ENCODE results near the gene MYH9.
"Not testable (repeated sequence)": the region's sequence is repeated elsewhere in the genome, so short reads cannot be mapped to it uniquely, and the experiment has no call there.

The MYH9 gene

DNA sequence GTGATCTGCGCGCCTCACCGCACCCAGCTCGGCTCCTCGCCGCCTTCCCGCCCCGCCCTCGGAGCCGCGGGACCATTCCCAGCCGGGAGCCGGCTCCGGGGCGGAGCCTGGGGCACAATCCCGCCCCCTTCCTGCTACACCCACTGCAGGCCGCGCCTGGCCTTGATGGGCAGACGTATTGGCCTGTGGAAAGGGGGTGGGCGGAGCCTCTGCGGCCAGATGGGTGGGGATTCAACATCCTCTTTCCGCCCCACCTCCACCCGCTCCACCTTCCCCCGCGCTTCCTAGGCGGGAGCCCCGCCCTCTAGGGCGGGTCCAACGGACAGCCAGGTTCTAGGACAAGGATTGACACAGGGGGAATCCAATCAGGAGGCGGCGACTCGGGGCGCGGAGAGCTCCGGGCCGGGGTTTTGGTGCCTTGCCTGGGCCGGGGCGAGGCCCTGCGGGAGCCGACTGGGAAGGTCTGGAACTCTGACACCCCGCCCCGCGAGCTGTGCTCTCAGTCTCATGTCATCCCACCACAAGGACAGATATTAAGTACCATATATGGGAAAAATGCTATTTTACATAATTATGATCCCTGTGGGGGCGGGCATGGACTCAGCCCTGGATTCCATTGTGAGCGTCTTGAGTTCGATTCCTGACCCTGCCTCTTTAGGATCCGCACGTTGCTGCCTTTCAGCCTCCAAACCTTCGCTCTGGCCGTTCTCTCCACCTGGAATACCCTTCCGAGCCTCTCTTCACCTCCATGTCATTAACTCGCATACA lies at the start of gene MYH9:
MYH9 (minus strand) TSS at position 9 of the 768 bp plus-strand sequence. CDS start 38,731 bp downstream, outside the sequence.
- DNase-seq (ENCODE audit: low spot score) = peak; percentile 100
- Mint-ChIP-seq H3K27me3 (ENCODE audit: low read depth) (no peaks in the 10 kb centered on the region), H3K4me1 (ENCODE audit: low read depth) (peaks cover 29% of the 10 kb centered on the region), H3K36me3 (ENCODE audit: low read depth) (peaks cover 36% of the 10 kb centered on the region), H3K27ac (peak within 1 kb of the TSS; percentile 97), H3K9me3 (no peaks in the 10 kb centered on the region), H3K4me3 (peak within 1 kb of the TSS; percentile 94)

DNA sequence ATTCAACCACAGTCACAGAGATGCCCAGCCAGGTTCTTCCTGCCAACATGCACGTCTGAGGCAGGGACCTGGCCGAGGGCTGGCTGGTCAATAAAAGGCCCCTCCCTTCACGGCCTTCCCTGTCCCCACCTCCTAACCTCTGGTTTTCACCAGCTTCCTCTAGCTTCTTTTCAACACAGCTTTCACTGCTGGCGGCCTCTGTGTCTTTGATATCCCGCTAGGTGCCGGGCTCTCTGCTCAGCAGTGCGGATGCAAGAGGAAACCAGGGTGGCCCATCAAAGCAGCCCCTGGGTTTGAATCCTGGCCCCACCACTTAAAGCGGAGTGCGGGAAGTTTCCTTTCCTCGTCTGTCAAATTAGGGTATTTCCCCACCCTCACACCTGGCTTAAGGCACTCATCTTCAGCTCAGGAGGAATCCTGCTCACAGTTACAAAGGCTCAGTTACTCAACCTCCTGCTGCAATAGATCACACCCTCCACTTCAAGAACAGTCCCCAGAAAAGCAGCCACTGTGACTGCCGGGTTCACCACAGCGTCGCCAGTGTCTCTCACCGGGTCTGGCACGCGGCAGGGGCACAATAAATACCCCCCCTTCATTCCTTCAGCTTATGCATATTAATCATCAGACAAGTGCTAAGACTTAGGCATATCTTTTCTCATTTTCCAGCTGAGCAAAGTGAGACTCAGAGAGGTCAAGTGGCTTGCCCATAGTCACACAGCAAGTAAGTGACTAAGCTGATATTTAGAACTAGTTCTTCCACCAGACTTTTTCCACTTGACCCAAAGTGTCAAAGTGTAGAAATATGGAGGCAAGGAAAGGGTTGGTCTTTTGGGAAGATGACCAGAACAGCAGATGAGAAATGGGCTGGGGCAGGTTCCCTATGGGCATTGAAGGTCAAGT lies 48.0 kb upstream of the MYH9 start:
- no peaks in the 10 kb centered on the region for H3K36me3 Mint-ChIP-seq (ENCODE audit: low read depth)
- no peaks in the 10 kb centered on the region for H3K9me3 Mint-ChIP-seq
- H3K27me3 Mint-ChIP-seq (ENCODE audit: low read depth) = no peaks in the 10 kb centered on the region
- peak overlapping the region; percentile 67 for H3K27ac Mint-ChIP-seq
- DNase-seq (ENCODE audit: low spot score) = peak; percentile 31
- peak overlapping the region; percentile 52 for H3K4me3 Mint-ChIP-seq
- H3K4me1 Mint-ChIP-seq (ENCODE audit: low read depth) = peaks cover 30% of the 10 kb centered on the region

DNA sequence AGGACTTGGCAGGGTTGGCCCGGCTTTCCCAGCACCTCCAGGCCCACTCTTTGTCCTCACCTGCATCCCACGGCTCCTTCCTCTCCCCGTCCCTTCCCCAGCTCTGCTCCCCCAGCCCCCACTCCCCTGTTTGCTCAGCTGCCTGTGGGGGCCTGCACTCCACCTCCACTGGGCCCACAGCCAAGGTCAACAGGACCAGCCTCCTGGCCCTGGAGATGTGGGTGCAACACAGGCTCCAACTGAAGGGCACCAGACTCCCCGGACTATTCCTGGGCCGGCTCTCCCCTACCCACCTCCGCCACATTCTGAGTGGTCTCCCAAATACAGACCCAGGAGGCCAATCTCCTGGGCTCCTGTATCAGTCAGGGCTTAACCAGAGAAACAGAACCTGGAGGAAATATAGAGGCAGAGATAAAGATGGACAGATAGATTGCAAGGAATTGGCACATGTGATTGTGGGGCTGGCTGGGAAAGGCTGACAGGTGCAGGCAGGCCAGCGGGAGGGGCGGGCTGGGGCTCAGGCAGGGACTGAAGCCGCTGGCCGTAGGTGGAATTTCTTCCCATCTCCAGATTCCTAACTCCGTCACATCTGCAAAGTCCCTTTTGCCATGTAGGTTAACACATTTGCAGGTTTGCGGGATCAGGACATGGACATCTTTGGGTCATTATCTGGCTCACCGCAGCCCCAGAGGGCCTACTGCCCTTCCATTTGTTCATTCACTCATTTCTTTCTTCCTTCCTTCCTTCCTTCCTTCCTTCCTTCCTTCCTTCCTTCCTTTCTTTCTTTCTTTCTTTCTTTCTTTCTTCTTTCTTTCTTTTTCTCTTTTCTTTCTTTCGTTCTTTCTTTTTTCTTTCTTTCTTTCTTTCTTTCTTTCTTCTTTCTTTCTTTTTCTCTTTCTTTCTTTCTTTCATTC lies 45.8 kb upstream of the MYH9 start:
- H3K27ac Mint-ChIP-seq = no peak overlapping the region
- H3K4me3 Mint-ChIP-seq = no peak overlapping the region
- peaks cover 20% of the 10 kb centered on the region for H3K4me1 Mint-ChIP-seq (ENCODE audit: low read depth)
- no peak for DNase-seq (ENCODE audit: low spot score)
- H3K36me3 Mint-ChIP-seq (ENCODE audit: low read depth) = no peaks in the 10 kb centered on the region
- H3K9me3 Mint-ChIP-seq = no peaks in the 10 kb centered on the region
- no peaks in the 10 kb centered on the region for H3K27me3 Mint-ChIP-seq (ENCODE audit: low read depth)

DNA sequence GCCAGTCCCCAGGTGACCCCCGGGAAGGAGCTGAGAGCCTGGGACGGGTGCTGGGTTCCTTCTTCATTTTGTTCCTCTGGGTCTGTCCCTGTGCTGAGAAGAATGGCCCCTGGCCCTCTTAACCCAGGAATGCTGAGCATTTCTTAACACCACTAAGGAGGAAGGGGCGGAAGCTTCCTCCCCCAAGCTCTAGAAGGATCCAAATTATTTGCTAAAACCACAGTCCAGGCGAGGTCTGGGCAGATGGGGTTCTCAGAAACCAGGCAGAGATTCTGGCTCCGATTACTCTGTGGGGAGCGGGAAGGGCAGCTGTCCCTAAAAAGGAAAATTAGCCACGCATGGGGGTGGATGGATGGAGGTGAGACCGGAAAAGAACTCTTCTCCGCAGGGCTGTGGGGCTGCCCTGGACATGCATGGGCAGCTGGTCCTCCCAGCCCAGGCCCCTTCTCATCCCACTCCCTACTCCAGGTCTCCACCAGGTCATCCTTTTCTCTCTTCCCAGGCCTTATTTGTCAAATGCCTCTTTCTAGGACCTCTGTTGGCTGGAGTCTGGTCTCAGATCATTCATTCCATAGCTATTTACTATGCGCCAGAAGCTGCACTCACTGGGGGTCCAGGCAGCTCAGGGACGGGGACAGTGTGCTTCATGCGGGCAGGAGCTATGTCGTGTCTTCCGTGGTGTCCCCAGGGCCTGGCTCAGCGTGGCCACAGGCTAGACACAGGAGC lies 45.0 kb upstream of the MYH9 start:
- no peaks in the 10 kb centered on the region for H3K36me3 Mint-ChIP-seq (ENCODE audit: low read depth)
- no peak for DNase-seq (ENCODE audit: low spot score)

DNA sequence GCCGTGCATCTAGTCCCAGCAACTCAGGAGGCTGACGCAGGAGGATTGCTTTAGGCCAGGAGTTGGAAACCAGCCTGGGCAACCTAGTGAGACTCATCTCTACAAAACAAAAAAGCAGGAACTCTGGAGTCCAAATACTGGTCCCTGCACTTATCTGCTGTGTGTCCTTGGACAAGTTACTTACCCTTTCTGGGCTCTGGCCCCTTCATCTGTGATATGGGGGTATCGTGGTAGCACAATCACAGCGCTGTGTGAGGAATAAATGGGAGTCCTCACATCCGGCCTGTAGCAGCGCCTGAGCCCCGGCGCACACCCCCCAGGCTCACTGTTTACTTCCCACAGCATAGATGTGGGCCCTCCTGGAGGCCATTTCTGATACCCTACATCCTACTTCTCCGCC lies 44.2 kb upstream of the MYH9 start:
- DNase-seq (ENCODE audit: low spot score) = no peak
- H3K27ac Mint-ChIP-seq = no peak overlapping the region
- no peaks in the 10 kb centered on the region for H3K9me3 Mint-ChIP-seq
- no peaks in the 10 kb centered on the region for H3K36me3 Mint-ChIP-seq (ENCODE audit: low read depth)
- H3K4me3 Mint-ChIP-seq = no peak overlapping the region
- no peaks in the 10 kb centered on the region for H3K27me3 Mint-ChIP-seq (ENCODE audit: low read depth)
- H3K4me1 Mint-ChIP-seq (ENCODE audit: low read depth) = peaks cover 23% of the 10 kb centered on the region

More for the DNA sequence above, 45.0 kb upstream of the MYH9 start:
- H3K27ac Mint-ChIP-seq = no peak overlapping the region
- H3K4me1 Mint-ChIP-seq (ENCODE audit: low read depth) = peaks cover 20% of the 10 kb centered on the region
- H3K4me3 Mint-ChIP-seq = no peak overlapping the region
- H3K9me3 Mint-ChIP-seq = no peaks in the 10 kb centered on the region
- H3K27me3 Mint-ChIP-seq (ENCODE audit: low read depth) = no peaks in the 10 kb centered on the region

DNA sequence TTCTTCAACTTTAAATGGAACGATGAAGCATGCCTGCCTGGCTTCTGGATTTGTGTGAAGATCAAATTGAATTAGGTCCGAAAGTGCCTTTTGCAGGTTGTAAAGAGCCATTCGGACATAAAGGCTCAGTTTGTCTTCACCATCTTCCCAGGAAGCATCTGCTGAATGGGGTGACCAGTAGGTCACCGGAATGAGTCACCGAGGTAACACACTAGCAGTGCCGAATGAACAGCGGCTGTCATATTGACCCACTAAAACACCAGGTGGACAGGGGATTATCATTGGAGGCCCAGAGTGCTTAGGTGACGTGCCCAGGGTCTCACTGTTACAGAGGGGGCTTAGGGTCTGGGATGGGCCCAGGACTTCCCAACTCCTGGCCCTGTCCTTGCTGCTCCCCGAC lies 43.1 kb upstream of the MYH9 start:
- DNase-seq (ENCODE audit: low spot score) = no peak

DNA sequence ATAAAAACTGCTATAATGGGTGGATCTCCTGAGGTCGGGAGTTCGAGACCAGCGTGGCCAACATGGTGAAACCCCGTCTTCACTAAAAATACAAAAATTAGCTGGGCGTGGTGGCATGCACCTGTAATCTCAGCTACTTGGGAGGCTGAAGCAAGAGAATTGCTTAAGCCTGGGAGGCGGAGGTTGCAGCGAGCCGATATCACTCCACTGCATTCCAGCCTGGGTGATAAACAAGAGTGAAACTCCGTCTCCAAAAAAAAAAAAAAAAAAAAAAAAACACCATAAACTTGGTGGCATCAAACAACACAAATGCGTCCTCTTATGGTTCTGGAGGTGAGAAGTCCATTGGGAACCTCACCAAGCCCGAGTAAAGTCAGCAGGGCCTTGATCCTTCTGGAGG lies 40.2 kb upstream of the MYH9 start:
- not testable (repeated sequence) for H3K9me3 Mint-ChIP-seq, H3K27ac Mint-ChIP-seq

More for the DNA sequence above, 43.1 kb upstream of the MYH9 start:
- no peaks in the 10 kb centered on the region for H3K36me3 Mint-ChIP-seq (ENCODE audit: low read depth)
- H3K27ac Mint-ChIP-seq = no peak overlapping the region
- peaks cover 16% of the 10 kb centered on the region for H3K4me1 Mint-ChIP-seq (ENCODE audit: low read depth)
- H3K4me3 Mint-ChIP-seq = no peak overlapping the region
- H3K9me3 Mint-ChIP-seq = no peaks in the 10 kb centered on the region
- no peaks in the 10 kb centered on the region for H3K27me3 Mint-ChIP-seq (ENCODE audit: low read depth)

DNA sequence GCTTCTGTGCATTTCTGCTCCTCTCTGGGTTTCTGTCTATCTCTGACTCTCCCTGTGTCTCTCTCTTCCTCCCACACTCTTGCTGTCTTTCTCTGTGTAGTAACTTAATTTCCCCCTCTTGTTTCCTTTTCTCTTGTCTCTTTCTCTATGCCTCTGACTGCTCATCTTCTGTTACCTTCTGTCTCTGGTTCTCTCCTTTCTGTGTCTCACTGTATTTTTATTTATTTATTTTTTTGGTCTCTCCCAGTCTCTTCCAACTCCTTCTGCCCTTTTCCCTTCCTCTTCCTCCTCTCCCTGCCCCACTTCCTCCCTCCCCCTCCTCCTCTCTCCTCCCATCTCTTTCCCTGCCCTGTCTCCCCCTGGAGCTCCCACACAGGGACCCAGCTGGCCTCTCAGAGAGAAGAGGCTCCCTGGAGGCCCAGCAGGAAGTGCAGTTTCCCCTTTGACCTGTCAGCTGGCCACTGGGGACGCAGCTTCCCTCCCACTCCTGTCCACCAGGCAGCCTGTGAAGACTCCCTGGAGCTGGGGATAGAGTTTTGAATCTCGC lies 38.3 kb upstream of the MYH9 start:
- Mint-ChIP-seq H3K9me3 (no peaks in the 10 kb centered on the region), H3K4me3 (no peak overlapping the region), H3K27ac (peak overlapping the region; percentile 72), H3K36me3 (ENCODE audit: low read depth) (no peaks in the 10 kb centered on the region), H3K4me1 (ENCODE audit: low read depth) (peaks cover 20% of the 10 kb centered on the region), H3K27me3 (ENCODE audit: low read depth) (no peaks in the 10 kb centered on the region)
- DNase-seq (ENCODE audit: low spot score) = no peak

More for the DNA sequence above, 40.2 kb upstream of the MYH9 start:
- DNase-seq (ENCODE audit: low spot score); H3K4me3 Mint-ChIP-seq; H3K27me3 Mint-ChIP-seq (ENCODE audit: low read depth); H3K36me3 Mint-ChIP-seq (ENCODE audit: low read depth): not testable (repeated sequence)
- H3K4me1 Mint-ChIP-seq (ENCODE audit: low read depth) = peaks cover 20% of the 10 kb centered on the region

DNA sequence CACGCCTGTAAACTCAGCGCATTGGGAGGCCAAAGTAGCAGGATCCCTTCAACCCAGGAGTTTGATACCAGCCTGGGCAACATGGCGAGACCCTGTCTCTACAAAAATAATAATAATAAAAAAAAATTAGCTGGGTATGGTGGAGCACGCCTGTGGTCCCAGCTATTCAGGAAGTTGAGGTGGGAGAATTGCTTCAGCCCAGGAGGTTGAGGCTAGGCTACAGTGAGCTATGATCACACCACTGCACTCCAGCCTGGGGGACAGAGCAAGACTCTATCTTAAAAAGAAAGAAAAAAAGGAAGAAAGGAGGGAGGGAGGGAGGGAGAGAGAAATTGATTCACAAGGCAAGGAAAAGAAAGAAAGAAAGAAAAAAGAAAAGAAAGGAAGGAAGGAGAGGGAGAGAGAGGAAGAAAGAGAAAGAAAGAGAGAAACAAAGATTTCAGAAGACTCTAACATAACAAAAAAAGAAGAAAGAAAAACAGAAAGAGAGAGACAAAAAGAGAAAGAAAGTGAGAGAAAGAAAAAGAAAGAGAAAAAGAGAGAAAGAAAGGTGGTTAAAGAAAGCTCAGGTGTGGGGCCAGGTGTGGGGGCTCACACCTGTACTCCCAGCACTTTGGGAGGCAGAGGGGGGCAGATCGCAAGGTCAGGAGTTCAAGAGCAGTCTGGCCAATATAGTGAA lies 37.3 kb upstream of the MYH9 start:
- H3K4me3 Mint-ChIP-seq = peak overlapping the region; percentile 32
- peak overlapping the region; percentile 26 for H3K27ac Mint-ChIP-seq
- H3K36me3 Mint-ChIP-seq (ENCODE audit: low read depth) = no peaks in the 10 kb centered on the region
- no peaks in the 10 kb centered on the region for H3K27me3 Mint-ChIP-seq (ENCODE audit: low read depth)
- DNase-seq (ENCODE audit: low spot score) = no peak
- no peaks in the 10 kb centered on the region for H3K9me3 Mint-ChIP-seq
- peaks cover 22% of the 10 kb centered on the region for H3K4me1 Mint-ChIP-seq (ENCODE audit: low read depth)

DNA sequence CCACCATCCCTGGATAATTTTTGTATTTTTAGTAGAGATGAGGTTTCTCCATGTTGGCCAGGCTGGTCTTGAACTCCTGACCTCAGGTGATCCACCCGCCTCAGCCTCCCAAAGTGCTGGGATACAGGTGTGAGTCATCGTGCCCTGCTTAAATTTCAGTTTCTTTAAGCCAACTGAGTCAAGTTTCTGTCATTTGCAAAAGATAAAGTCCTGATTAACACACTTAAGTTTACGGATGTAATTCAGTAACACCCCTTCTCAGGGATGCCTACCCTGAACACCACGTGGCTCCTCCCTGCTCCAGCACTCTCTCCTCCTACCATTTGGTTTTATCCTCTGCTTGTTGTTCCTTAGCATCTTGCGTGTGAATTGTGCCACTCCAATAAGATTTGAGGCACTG lies 36.7 kb upstream of the MYH9 start:
- H3K4me3 Mint-ChIP-seq; H3K27me3 Mint-ChIP-seq (ENCODE audit: low read depth); H3K27ac Mint-ChIP-seq; H3K9me3 Mint-ChIP-seq; H3K36me3 Mint-ChIP-seq (ENCODE audit: low read depth); DNase-seq (ENCODE audit: low spot score): not testable (repeated sequence)
- H3K4me1 Mint-ChIP-seq (ENCODE audit: low read depth) = peaks cover 27% of the 10 kb centered on the region

DNA sequence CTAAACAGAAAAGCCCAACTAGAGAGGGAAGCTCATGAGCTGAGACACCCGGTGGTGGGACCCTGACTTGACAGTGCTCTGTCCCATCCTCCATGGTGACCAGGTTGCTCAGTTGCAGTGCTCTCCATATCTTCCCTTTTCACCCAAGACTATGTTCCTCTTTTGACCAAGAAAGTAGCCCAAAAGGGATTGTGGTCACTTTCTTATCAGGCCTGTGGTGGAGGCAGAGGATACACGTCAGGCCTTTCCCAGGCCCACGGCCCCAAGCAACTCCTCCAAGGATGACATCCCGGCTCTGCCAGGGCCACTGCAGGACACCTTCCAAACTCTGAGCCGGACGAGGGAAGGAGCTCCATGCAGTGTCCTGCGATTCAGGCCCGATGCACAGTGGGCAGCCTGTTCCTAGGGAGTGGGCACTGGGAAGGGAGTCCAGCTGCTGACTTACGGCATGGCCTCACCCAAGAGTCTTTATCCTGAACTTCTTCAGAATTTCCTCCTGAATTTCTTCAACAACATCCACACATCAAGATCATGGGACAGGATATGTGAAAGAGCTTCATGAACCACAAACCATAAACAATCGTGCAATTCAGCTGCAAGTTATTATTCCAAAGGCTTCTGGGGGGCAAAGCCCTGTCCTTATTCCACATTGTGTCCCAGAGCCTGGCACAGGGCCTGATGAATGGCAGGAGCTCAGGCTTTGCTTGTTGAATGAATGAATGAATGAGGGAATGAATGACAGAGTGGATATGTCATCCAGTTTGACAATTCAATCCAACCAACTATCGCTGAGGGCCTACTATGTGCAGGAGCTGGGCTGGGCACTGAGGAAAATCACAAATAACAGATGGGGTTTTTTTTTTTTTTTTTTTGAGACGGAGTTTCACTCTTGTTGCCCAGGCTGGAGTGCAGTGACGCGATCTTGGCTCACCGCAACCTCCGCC lies 36.0 kb upstream of the MYH9 start:
- DNase-seq (ENCODE audit: low spot score) = no peak
- H3K9me3 Mint-ChIP-seq = no peaks in the 10 kb centered on the region
- no peak overlapping the region for H3K4me3 Mint-ChIP-seq
- peaks cover 33% of the 10 kb centered on the region for H3K4me1 Mint-ChIP-seq (ENCODE audit: low read depth)
- no peaks in the 10 kb centered on the region for H3K36me3 Mint-ChIP-seq (ENCODE audit: low read depth)
- no peaks in the 10 kb centered on the region for H3K27me3 Mint-ChIP-seq (ENCODE audit: low read depth)
- H3K27ac Mint-ChIP-seq = no peak overlapping the region

Data from T-helper 2 cell treated with Interferon-gamma antibody and Interleukin-4, amounts not matched to agents 5 μg/mL and 100 μg/mL, for 36 hours (primary cell).